DOHH2 (cell line): ENCODE data around the gene CCDC102A.

Experiments used
- CTCF ChIP-seq: fragments of 200-600 bp; sonication (generic); IDR thresholded peaks from one replicate; pipeline ENCODE4 v1.5.1; 2014; ENCODE audit warnings: antibody characterized with exemption, mild to moderate bottlenecking, low read depth, low read length; ENCODE audit not compliant: poor library complexity, severe bottlenecking
- EZH2phosphoT487 ChIP-seq: fragments of 200-600 bp; sonication (generic); IDR thresholded peaks from 2 replicates; pipeline ENCODE4 v1.6.1; 2017; ENCODE audit warnings: borderline replicate concordance, mild to moderate bottlenecking, antibody characterized with exemption, low read length, moderate library complexity, mixed read lengths

GRCh38 chr16:57471852-57472664 lies 64.3 kb downstream of the CCDC102A start:
- TF ChIP-seq CTCF = no peak
- no peak for TF ChIP-seq EZH2phosphoT487
